ENCODE data around the gene SGCG. TPM values are rescaled to one million over a fixed set of nuclear protein-coding genes. Genes with fewer than 3 reads are reported as not detected.

SGCG gene
- total RNA-seq, 2 experiments from 2014 or later: not detected

- Histone ChIP-seq H3K27me3 (ENCODE audit: control insufficient read depth in 1 of 2, insufficient read depth in 2 of 2, low read length in 2 of 2) (no peaks in the 10 kb centered on the region), H3K4me3 (ENCODE audit: low read length) (no peak overlapping the region), H3K36me3 (ENCODE audit: insufficient read depth, low read length) (peaks cover 56% of the 10 kb centered on the region), H3K4me1 (ENCODE audit: insufficient read depth, low read length) (no peaks in the 10 kb centered on the region), H3K27ac (ENCODE audit: low read depth in 1 of 2, low read length in 2 of 2) (no peak overlapping the region), H3K9me3 (ENCODE audit: control insufficient read depth in 1 of 2, insufficient read depth in 1 of 2, low read length in 2 of 2) (peaks cover 0 to 6% of the 10 kb centered on the region in 2 experiments)
- CTCF ChIA-PET: no interaction called here
- ATAC-seq (ENCODE audit: poor library complexity) (no peak), DNase-seq (no peak)
- intact Hi-C loops (cut with DNase I, micrococcal nuclease): no loop called here
- H3K27me3 Mint-ChIP-seq: no peaks in the 10 kb centered on the region
- TF ChIP-seq CTCF (IDR thresholded peaks at IDR 0.05): no peak
- H3K4me3 Mint-ChIP-seq: no peak overlapping the region
- H3K27ac Mint-ChIP-seq: no peak overlapping the region
- H3K36me3 Mint-ChIP-seq (ENCODE audit: low read depth): peaks cover 95% of the 10 kb centered on the region
- POLR2A ChIA-PET: no interaction called here
- H3K4me1 Mint-ChIP-seq (ENCODE audit: low read depth): peaks cover 8% of the 10 kb centered on the region
- H3K9me3 Mint-ChIP-seq: no peaks in the 10 kb centered on the region
Measured at GRCh38 chr13:23348262-23349127, 167.7 kb downstream of the SGCG start.

GRCh38 chr13:23349161-23349897 is 168.6 kb downstream of the SGCG start:
- no peak for TF ChIP-seq CTCF (IDR thresholded peaks at IDR 0.05)
- Mint-ChIP-seq H3K4me3 (no peak overlapping the region), H3K27me3 (no peaks in the 10 kb centered on the region), H3K4me1 (ENCODE audit: low read depth) (peaks cover 8% of the 10 kb centered on the region), H3K27ac (no peak overlapping the region), H3K9me3 (no peaks in the 10 kb centered on the region), H3K36me3 (ENCODE audit: low read depth) (peaks cover 93% of the 10 kb centered on the region)
- Histone ChIP-seq H3K27ac (ENCODE audit: low read depth in 1 of 2, low read length in 2 of 2) (no peak overlapping the region), H3K9me3 (ENCODE audit: control insufficient read depth in 1 of 2, insufficient read depth in 1 of 2, low read length in 2 of 2) (peaks cover 0 to 6% of the 10 kb centered on the region in 2 experiments), H3K4me3 (ENCODE audit: low read length) (no peak overlapping the region), H3K27me3 (ENCODE audit: control insufficient read depth in 1 of 2, insufficient read depth in 2 of 2, low read length in 2 of 2) (no peaks in the 10 kb centered on the region), H3K36me3 (ENCODE audit: insufficient read depth, low read length) (peaks cover 56% of the 10 kb centered on the region), H3K4me1 (ENCODE audit: insufficient read depth, low read length) (no peaks in the 10 kb centered on the region)
- ATAC-seq (ENCODE audit: poor library complexity) (no peak), DNase-seq (no peak)
- intact Hi-C loops (cut with DNase I, micrococcal nuclease): no loop called here
- ChIA-PET CTCF (no interaction called here), POLR2A (no interaction called here)

- peaks cover 63% of the 10 kb centered on the region for H3K36me3 ChIP-seq (ENCODE audit: insufficient read depth, low read length)
- no peak overlapping the region for H3K27ac ChIP-seq (ENCODE audit: low read depth in 1 of 2, low read length in 2 of 2)
- ATAC-seq (ENCODE audit: poor library complexity) (no peak), DNase-seq (no peak)
- Mint-ChIP-seq H3K4me1 (ENCODE audit: low read depth) (peaks cover 8% of the 10 kb centered on the region), H3K27ac (no peak overlapping the region), H3K9me3 (no peaks in the 10 kb centered on the region), H3K4me3 (no peak overlapping the region), H3K27me3 (no peaks in the 10 kb centered on the region), H3K36me3 (ENCODE audit: low read depth) (peaks cover 93% of the 10 kb centered on the region)
- TF ChIP-seq CTCF (IDR thresholded peaks at IDR 0.05): no peak
- H3K4me1 ChIP-seq (ENCODE audit: insufficient read depth, low read length): no peaks in the 10 kb centered on the region
- H3K4me3 ChIP-seq (ENCODE audit: low read length): no peak overlapping the region
- ChIA-PET POLR2A (no interaction called here), CTCF (no interaction called here)
- intact Hi-C loops (cut with DNase I, micrococcal nuclease): no loop called here
- no peaks in the 10 kb centered on the region for H3K27me3 ChIP-seq (ENCODE audit: control insufficient read depth in 1 of 2, insufficient read depth in 2 of 2, low read length in 2 of 2)
- H3K9me3 ChIP-seq (ENCODE audit: control insufficient read depth in 1 of 2, insufficient read depth in 1 of 2, low read length in 2 of 2): peaks cover 0 to 6% of the 10 kb centered on the region in 2 experiments
Measured at GRCh38 chr13:23350009-23350408, 169.2 kb downstream of the SGCG start.
